ENCODE results near the gene CHST10.

DNA sequence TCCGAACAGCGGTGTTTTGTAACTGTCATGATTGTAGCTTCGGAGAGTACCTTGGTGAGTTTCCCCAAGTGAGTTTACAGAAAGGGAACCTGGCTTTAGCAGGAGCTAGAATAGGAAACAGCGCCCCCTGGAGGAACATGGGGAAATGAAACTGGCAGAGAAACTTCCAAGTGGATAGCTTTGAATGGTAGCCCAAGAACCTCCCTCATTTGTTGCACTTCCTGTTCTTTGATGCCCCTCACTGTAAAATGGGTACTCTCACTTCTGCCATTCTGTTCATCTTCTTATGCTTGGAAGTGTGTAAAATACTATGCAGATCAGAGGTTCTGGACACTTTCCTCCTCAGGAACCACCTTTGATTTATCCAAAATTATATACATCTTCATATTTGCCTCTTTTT, 36.2 kb downstream of the CHST10 start:
- TF ChIP-seq, protein P1, sequence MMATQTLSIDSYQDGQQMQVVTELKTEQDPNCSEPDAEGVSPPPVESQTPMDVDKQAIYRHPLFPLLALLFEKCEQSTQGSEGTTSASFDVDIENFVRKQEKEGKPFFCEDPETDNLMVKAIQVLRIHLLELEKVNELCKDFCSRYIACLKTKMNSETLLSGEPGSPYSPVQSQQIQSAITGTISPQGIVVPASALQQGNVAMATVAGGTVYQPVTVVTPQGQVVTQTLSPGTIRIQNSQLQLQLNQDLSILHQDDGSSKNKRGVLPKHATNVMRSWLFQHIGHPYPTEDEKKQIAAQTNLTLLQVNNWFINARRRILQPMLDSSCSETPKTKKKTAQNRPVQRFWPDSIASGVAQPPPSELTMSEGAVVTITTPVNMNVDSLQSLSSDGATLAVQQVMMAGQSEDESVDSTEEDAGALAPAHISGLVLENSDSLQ (IDR thresholded peaks at IDR 0.05) = no peak
- no peak for TF ChIP-seq SUZ12 (IDR thresholded peaks at IDR 0.05)

All from HEK293T (cell line).